Endothelial cell of umbilical vein (primary cell): ENCODE measurements around the gene PDK3. TPM values are rescaled to one million over a fixed set of nuclear protein-coding genes. Genes with fewer than 3 reads are reported as not detected.

ENCODE experiments used
- BruUV-seq: library from RNA; stranded (reverse); fragments of 400-500 nt; replicated peaks from 2 replicates; lab custom pipeline; 2021; lab: Mats Ljungman, UMichigan
- CTCF ChIA-PET: fragments of 300-600, 350-600 bp; sonication (Branson Sonifier 250); formaldehyde crosslinking; loops from one replicate; lab custom pipeline; 2021; ENCODE audit warnings: antibody characterized with exemption, inconsistent platforms; lab: Charles Lee
- POLR2A ChIA-PET: fragments of 300-600, 350-600 bp; sonication (Branson Sonifier 250); formaldehyde crosslinking; loops from one replicate; lab custom pipeline; 2021; ENCODE audit warnings: antibody characterized with exemption, inconsistent platforms; lab: Charles Lee
- DNase-seq: peaks from one replicate; pipeline ENCODE4 v3.0.0-alpha.2; 2011; ENCODE audit warnings: low read depth, low spot score
- FAIRE-seq: peaks from 2 replicates; lab custom pipeline; 2011; peaks lifted over from hg19 to GRCh38; lab: Jason Lieb, UNC
- H2AFZ ChIP-seq: 2 replicates; pipeline ENCODE4 v1.6.0; 2012; ENCODE audit warnings: low read depth, low read length, control low read depth, inconsistent platforms
- H3K27ac ChIP-seq: 2 replicates; pipeline ENCODE4 v1.5.1; 2011; ENCODE audit warnings: low read depth, mild to moderate bottlenecking, control low read depth, low read length, moderate library complexity; ENCODE audit not compliant: insufficient read depth
- H3K27me3 ChIP-seq, 2 experiments: 2 replicates each; pipeline versions ENCODE4 v1.6.0 to v1.6.1; 2011; ENCODE audit warnings: low read length in 2 of 2, mixed read lengths in 1 of 2; ENCODE audit not compliant: control insufficient read depth in 2 of 2, insufficient read depth in 2 of 2
- H3K36me3 ChIP-seq, 2 experiments: 2 replicates in 1 of 2; 3 replicates in 1 of 2; pipeline ENCODE4 v1.5.1; 2011; ENCODE audit warnings: low read length in 2 of 2, mild to moderate bottlenecking in 1 of 2, moderate library complexity in 1 of 2; ENCODE audit not compliant: control insufficient read depth in 2 of 2, insufficient read depth in 2 of 2; ENCODE audit errors: extremely low read depth in 1 of 2
- H3K4me1 ChIP-seq: 3 replicates; pipeline ENCODE4 v1.5.1; 2011; ENCODE audit warnings: mild to moderate bottlenecking, low read length; ENCODE audit not compliant: control insufficient read depth, insufficient read depth; ENCODE audit errors: extremely low read depth
- H3K4me2 ChIP-seq: 2 replicates; pipeline ENCODE4 v1.6.1; 2011; ENCODE audit warnings: low read length, control low read depth, mixed read lengths; ENCODE audit not compliant: insufficient read depth
- H3K4me3 ChIP-seq, 3 experiments: fragments of 200-600 bp in 1 of 3; sonication (generic), shearing (Covaris generic) in 1 of 3; replicated peaks in 1 of 3; 2 replicates each; pipeline ENCODE4 v1.5.1; 2011 to 2016; ENCODE audit warnings: control low read depth in 3 of 3, low read length in 3 of 3, mild to moderate bottlenecking in 2 of 3, inconsistent platforms in 1 of 3, low read depth in 1 of 3, moderate library complexity in 1 of 3; ENCODE audit not compliant: insufficient read depth in 1 of 3
- H3K79me2 ChIP-seq: 2 replicates; pipeline ENCODE4 v1.6.0; 2012; ENCODE audit warnings: low read length, inconsistent platforms; ENCODE audit not compliant: control insufficient read depth, insufficient read depth
- H3K9ac ChIP-seq: replicated peaks from 2 replicates; pipeline ENCODE3; 2011; ENCODE audit warnings: low read length, control low read depth; ENCODE audit not compliant: insufficient read depth; ENCODE audit errors: extremely low read depth
- H3K9me1 ChIP-seq: replicated peaks from 3 replicates; pipeline ENCODE4 v1.6.0; 2011; ENCODE audit warnings: mild to moderate bottlenecking, low read length; ENCODE audit not compliant: control insufficient read depth, insufficient read depth; ENCODE audit errors: extremely low read depth
- H3K9me3 ChIP-seq: replicated peaks from 2 replicates; pipeline ENCODE4 v1.5.1; 2012; ENCODE audit warnings: low read length, inconsistent platforms; ENCODE audit not compliant: control insufficient read depth, insufficient read depth
- H4K20me1 ChIP-seq: replicated peaks from 2 replicates; pipeline ENCODE3; 2011; ENCODE audit warnings: mild to moderate bottlenecking, low read length; ENCODE audit not compliant: control insufficient read depth, insufficient read depth; ENCODE audit errors: extremely low read depth
- EZH2 ChIP-seq: IDR thresholded peaks from 2 replicates; pipeline ENCODE4 v1.6.1; 2012; ENCODE audit warnings: borderline replicate concordance, low read depth, mild to moderate bottlenecking, moderate library complexity, low read length, inconsistent platforms; ENCODE audit not compliant: severe bottlenecking
- FOS ChIP-seq: IDR thresholded peaks from 2 replicates; pipeline ENCODE4 v1.6.1; 2011; ENCODE audit warnings: mild to moderate bottlenecking, low read length, moderate library complexity, borderline replicate concordance; ENCODE audit not compliant: insufficient read depth
- GATA2 ChIP-seq: IDR thresholded peaks from 2 replicates; pipeline ENCODE4 v1.7.0; 2011; ENCODE audit warnings: low read depth, mild to moderate bottlenecking, moderate library complexity, mixed read lengths, low read length; ENCODE audit not compliant: insufficient read length, insufficient read depth
- JUN ChIP-seq: IDR thresholded peaks from 2 replicates; pipeline ENCODE4 v1.6.1; 2011; ENCODE audit warnings: borderline replicate concordance, low read depth; ENCODE audit not compliant: insufficient read length, insufficient read depth
- MYC ChIP-seq: IDR thresholded peaks from one replicate; pipeline ENCODE4 v1.6.1; 2011; ENCODE audit warnings: mild to moderate bottlenecking, low read depth, low read length
- POLR2A ChIP-seq: IDR thresholded peaks from 2 replicates; pipeline ENCODE4 v1.6.1; 2012; ENCODE audit warnings: low read depth, mild to moderate bottlenecking, control low read depth, low read length
- POLR2AphosphoS5 ChIP-seq: IDR thresholded peaks from 2 replicates; pipeline ENCODE4 v1.6.1; 2012; ENCODE audit warnings: low read depth, mild to moderate bottlenecking, control low read depth, low read length, moderate library complexity; ENCODE audit not compliant: insufficient read depth
- dilution Hi-C: fragments of 300-500 bp; cut with MboI; formaldehyde crosslinking; loops from one replicate; pipeline ENCODE4 v1.15.0; 2019; ENCODE audit warnings: low sequenced_read_pairs; ENCODE audit not compliant: extremely low pct_ligation_motif_present
- intact Hi-C: fragments of 100-400 bp; cut with micrococcal nuclease; formaldehyde crosslinking; loops from one replicate; pipeline ENCODE4 v1.10.0; 2022
- polyA plus RNA-seq, 4 experiments: library from polyadenylated mRNA; depleted of rRNA in 3 of 4; stranded (reverse) in 3 of 4; unstranded in 1 of 4; fragments of >200 nt; gene quantifications; 2 replicates each; pipeline versions ENCODE4 v1.2.1 to v1.2.3, GENCODE V29; 2011 to 2012; ENCODE audit warnings: missing spikeins in 1 of 4
- total RNA-seq: library from RNA; stranded (reverse); gene quantifications from 2 replicates; pipeline ENCODE4 v1.2.3, GENCODE V29; 2021
- TF ChIP-seq, protein P1 (sequence below), 2 donors: IDR thresholded peaks; 1 replicate in 1 of 2; 2 replicates in 1 of 2; pipeline ENCODE4 v1.5.1; 2011; ENCODE audit warnings: low read length in 2 of 2, mild to moderate bottlenecking in 2 of 2, moderate library complexity in 2 of 2, control low read depth in 1 of 2, inconsistent platforms in 1 of 2, low read depth in 1 of 2; ENCODE audit not compliant: insufficient read depth in 1 of 2; ENCODE audit errors: extremely low read depth in 1 of 2

Gene PDK3
- total and polyA plus RNA-seq, 2 donors (not counting 3 experiments of a cell fraction or from before 2014, with no cell fraction given), result 3.0 to 5.9 TPM

DNA sequence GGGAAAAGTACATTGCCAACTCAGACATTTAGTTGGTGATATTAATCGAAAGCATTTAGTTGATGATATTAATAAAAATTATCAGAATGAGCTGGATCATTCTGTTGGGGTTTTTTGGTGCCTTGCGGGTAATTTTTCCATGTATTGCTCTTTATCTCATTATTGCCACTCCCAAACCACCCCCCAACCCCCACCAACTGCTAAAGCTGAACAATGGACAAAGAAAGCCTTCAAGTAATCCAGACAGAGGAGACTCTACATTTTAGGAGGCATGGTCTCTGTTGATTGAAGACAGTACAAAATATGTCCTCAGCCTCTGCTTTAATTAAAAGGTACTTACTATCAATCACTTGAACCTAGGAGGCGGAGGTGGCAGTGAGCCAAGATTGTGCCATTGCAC lies 22.5 kb downstream of the PDK3 start:
- CTCF ChIA-PET, result interaction anchor here (1.0 kb wide), 1 partner anchor 92 kb away, joined by 3 read pairs; no protein-coding TSS in a partner anchor
- Histone ChIP-seq H3K4me2 (no peak overlapping the region), H3K4me1 (no peaks in the 10 kb centered on the region), H3K9me3 (no peaks in the 10 kb centered on the region), H3K4me3 (no peak overlapping the region), H3K9ac (no peak overlapping the region), H3K79me2 (no peaks in the 10 kb centered on the region), H3K36me3 (no peaks in the 10 kb centered on the region), H4K20me1 (no peaks in the 10 kb centered on the region), H3K27me3 (no peaks in the 10 kb centered on the region), H2AFZ (no peak overlapping the region), H3K9me1 (no peaks in the 10 kb centered on the region), H3K27ac (no peak overlapping the region)
- POLR2A ChIA-PET, result no interaction called here
- DNase-seq (no peak), FAIRE-seq (no peak)
- no TSS peak for BruUV-seq
- no peak for TF ChIP-seq JUN
- TF ChIP-seq, protein P1, sequence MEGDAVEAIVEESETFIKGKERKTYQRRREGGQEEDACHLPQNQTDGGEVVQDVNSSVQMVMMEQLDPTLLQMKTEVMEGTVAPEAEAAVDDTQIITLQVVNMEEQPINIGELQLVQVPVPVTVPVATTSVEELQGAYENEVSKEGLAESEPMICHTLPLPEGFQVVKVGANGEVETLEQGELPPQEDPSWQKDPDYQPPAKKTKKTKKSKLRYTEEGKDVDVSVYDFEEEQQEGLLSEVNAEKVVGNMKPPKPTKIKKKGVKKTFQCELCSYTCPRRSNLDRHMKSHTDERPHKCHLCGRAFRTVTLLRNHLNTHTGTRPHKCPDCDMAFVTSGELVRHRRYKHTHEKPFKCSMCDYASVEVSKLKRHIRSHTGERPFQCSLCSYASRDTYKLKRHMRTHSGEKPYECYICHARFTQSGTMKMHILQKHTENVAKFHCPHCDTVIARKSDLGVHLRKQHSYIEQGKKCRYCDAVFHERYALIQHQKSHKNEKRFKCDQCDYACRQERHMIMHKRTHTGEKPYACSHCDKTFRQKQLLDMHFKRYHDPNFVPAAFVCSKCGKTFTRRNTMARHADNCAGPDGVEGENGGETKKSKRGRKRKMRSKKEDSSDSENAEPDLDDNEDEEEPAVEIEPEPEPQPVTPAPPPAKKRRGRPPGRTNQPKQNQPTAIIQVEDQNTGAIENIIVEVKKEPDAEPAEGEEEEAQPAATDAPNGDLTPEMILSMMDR (IDR thresholded peaks at IDR 0.05; ENCODE audit: extremely low read depth in 1 of 2, insufficient read depth in 1 of 2, low read depth in 1 of 2, low read length in 2 of 2), result no peak
- no peak for TF ChIP-seq GATA2
- no peak for TF ChIP-seq MYC
- TF ChIP-seq POLR2A, result no peak
- TF ChIP-seq POLR2AphosphoS5, result no peak
- TF ChIP-seq FOS, result no peak
- no peak for TF ChIP-seq EZH2
- dilution Hi-C loops, result no loop called here
- intact Hi-C loops, result no loop called here
